Astrocyte (in vitro differentiated cells and primary cell): Measurements from ENCODE around the gene FAM131C. TPM values are rescaled to one million over a fixed set of nuclear protein-coding genes. Genes with fewer than 3 reads are reported as not detected.
"Not testable (repeated sequence)": the region's sequence is repeated elsewhere in the genome, so short reads cannot be mapped to it uniquely, and the experiment has no call there.

ENCODE experiments used
- DNase-seq: peaks from one replicate; pipeline ENCODE4 v3.0.0-alpha.2; 2010; ENCODE audit warnings: low read depth
- FAIRE-seq: peaks from 2 replicates; lab custom pipeline; 2011; peaks lifted over from hg19 to GRCh38; lab: Jason Lieb, UNC
- H2AFZ ChIP-seq: 2 replicates; pipeline ENCODE4 v1.6.0; 2012; ENCODE audit warnings: low read depth, low read length, inconsistent platforms
- H3K27ac ChIP-seq: 2 replicates; pipeline ENCODE4 v1.5.1; 2011; ENCODE audit warnings: low read depth, low read length, inconsistent platforms
- H3K27me3 ChIP-seq: 2 replicates; pipeline ENCODE4 v1.6.0; 2011; ENCODE audit warnings: low read length, inconsistent platforms; ENCODE audit not compliant: insufficient read depth
- H3K36me3 ChIP-seq: 2 replicates; pipeline ENCODE4 v1.5.1; 2011; ENCODE audit warnings: low read length, inconsistent platforms; ENCODE audit not compliant: insufficient read depth
- H3K4me1 ChIP-seq: 2 replicates; pipeline ENCODE4 v1.5.1; 2011; ENCODE audit warnings: low read length, inconsistent platforms; ENCODE audit not compliant: insufficient read depth
- H3K4me2 ChIP-seq: 2 replicates; pipeline ENCODE4 v1.6.0; 2012; ENCODE audit warnings: low read length, inconsistent platforms
- H3K4me3 ChIP-seq: 2 replicates; pipeline ENCODE4 v1.5.1; 2011; ENCODE audit warnings: low read depth, mild to moderate bottlenecking, low read length, inconsistent platforms; ENCODE audit not compliant: insufficient read depth
- H3K79me2 ChIP-seq: 2 replicates; pipeline ENCODE4 v1.6.0; 2012; ENCODE audit warnings: mild to moderate bottlenecking, low read length, inconsistent platforms; ENCODE audit not compliant: insufficient read depth
- H3K9ac ChIP-seq: 2 replicates; pipeline ENCODE4 v1.6.0; 2012; ENCODE audit warnings: mild to moderate bottlenecking, low read length, inconsistent platforms
- H3K9me3 ChIP-seq: 2 replicates; pipeline ENCODE4 v1.5.1; 2012; ENCODE audit warnings: low read depth, mild to moderate bottlenecking, low read length, inconsistent platforms; ENCODE audit not compliant: insufficient read depth
- H4K20me1 ChIP-seq: 2 replicates; pipeline ENCODE4 v1.6.0; 2012; ENCODE audit warnings: low read length, inconsistent platforms; ENCODE audit not compliant: insufficient read depth
- H3K27ac Mint-ChIP-seq: one replicate; pipeline ENCODE4 v1.8.0; 2021; ENCODE audit warnings: mild to moderate bottlenecking, mixed read lengths; ENCODE audit not compliant: unreplicated experiment
- H3K27me3 Mint-ChIP-seq: one replicate; pipeline ENCODE4 v1.8.0; 2021; ENCODE audit warnings: low read depth, mixed read lengths; ENCODE audit not compliant: unreplicated experiment
- H3K36me3 Mint-ChIP-seq: one replicate; pipeline ENCODE4 v1.8.0; 2021; ENCODE audit warnings: low read depth, mixed read lengths; ENCODE audit not compliant: unreplicated experiment
- H3K4me1 Mint-ChIP-seq: one replicate; pipeline ENCODE4 v1.8.0; 2021; ENCODE audit warnings: low read depth, mixed read lengths; ENCODE audit not compliant: unreplicated experiment
- H3K4me3 Mint-ChIP-seq: one replicate; pipeline ENCODE4 v1.8.0; 2021; ENCODE audit warnings: mild to moderate bottlenecking, moderate library complexity, mixed read lengths; ENCODE audit not compliant: unreplicated experiment
- H3K9me3 Mint-ChIP-seq: one replicate; pipeline ENCODE4 v1.8.0; 2021; ENCODE audit warnings: mild to moderate bottlenecking, mixed read lengths; ENCODE audit not compliant: unreplicated experiment
- EZH2 ChIP-seq: IDR thresholded peaks from 2 replicates; pipeline ENCODE4 v1.6.1; 2012; ENCODE audit warnings: mild to moderate bottlenecking, low read length, inconsistent platforms; ENCODE audit not compliant: insufficient read depth
- total RNA-seq: library from RNA; stranded (reverse); gene quantifications from 2 replicates; pipeline ENCODE4 v1.2.1, GENCODE V29; 2021
- TF ChIP-seq, protein P1 (sequence below): IDR thresholded peaks from 2 replicates; pipeline ENCODE4 v1.5.1; 2011; ENCODE audit warnings: low read depth, mild to moderate bottlenecking, inconsistent platforms, low read length, moderate library complexity; ENCODE audit not compliant: insufficient read depth

Gene FAM131C
- total RNA-seq, 1 donor from 2014 or later = 0.11 TPM

- no peaks in the 10 kb centered on the region for H4K20me1 ChIP-seq
- no peaks in the 10 kb centered on the region for H3K27me3 ChIP-seq
- TF ChIP-seq, protein P1, sequence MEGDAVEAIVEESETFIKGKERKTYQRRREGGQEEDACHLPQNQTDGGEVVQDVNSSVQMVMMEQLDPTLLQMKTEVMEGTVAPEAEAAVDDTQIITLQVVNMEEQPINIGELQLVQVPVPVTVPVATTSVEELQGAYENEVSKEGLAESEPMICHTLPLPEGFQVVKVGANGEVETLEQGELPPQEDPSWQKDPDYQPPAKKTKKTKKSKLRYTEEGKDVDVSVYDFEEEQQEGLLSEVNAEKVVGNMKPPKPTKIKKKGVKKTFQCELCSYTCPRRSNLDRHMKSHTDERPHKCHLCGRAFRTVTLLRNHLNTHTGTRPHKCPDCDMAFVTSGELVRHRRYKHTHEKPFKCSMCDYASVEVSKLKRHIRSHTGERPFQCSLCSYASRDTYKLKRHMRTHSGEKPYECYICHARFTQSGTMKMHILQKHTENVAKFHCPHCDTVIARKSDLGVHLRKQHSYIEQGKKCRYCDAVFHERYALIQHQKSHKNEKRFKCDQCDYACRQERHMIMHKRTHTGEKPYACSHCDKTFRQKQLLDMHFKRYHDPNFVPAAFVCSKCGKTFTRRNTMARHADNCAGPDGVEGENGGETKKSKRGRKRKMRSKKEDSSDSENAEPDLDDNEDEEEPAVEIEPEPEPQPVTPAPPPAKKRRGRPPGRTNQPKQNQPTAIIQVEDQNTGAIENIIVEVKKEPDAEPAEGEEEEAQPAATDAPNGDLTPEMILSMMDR = no peak
- no peak for TF ChIP-seq EZH2
- no peak overlapping the region for H3K4me2 ChIP-seq
- peaks cover 24% of the 10 kb centered on the region for H3K4me1 ChIP-seq
- no peaks in the 10 kb centered on the region for H3K9me3 ChIP-seq
- no peak overlapping the region for H2AFZ ChIP-seq
- H3K4me1 Mint-ChIP-seq = peaks cover 23% of the 10 kb centered on the region
- H3K4me3 ChIP-seq = no peak overlapping the region
- H3K9me3 Mint-ChIP-seq = peaks cover 15% of the 10 kb centered on the region
- H3K27me3 Mint-ChIP-seq = no peaks in the 10 kb centered on the region
- DNase-seq = no peak
- FAIRE-seq = no peak
- peaks cover 2% of the 10 kb centered on the region for H3K36me3 Mint-ChIP-seq
- H3K79me2 ChIP-seq = no peaks in the 10 kb centered on the region
- no peaks in the 10 kb centered on the region for H3K36me3 ChIP-seq
- H3K27ac ChIP-seq = no peak overlapping the region
- no peak overlapping the region for H3K27ac Mint-ChIP-seq
- H3K9ac ChIP-seq = no peak overlapping the region
- H3K4me3 Mint-ChIP-seq = peak overlapping the region; percentile 40
Measured at GRCh38 chr1:16110884-16111283, 37.4 kb upstream of the FAM131C start.

DNA sequence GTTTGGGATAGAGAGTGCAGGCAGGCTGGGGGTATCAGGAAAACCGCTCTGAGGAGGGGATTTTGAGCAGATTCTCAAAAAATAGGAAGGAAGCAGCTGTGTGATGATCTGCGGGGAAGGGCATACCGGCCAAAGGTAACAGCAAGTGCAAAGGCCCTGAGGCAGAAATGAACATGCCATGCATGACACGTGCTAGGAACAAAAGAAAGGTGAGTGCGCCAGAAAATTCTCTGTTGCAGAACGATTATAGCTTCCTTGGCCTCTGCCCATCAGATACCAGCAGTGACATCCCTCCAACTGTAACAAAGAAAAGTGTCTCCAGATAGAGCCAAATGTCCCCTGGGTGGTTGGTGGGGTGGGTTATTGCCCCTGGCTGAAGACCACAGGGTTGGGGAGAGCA lies 37.0 kb upstream of the FAM131C start:
- Histone ChIP-seq H3K9me3 (no peaks in the 10 kb centered on the region), H3K27me3 (no peaks in the 10 kb centered on the region), H3K79me2 (no peaks in the 10 kb centered on the region), H4K20me1 (no peaks in the 10 kb centered on the region), H3K27ac (no peak overlapping the region), H3K4me1 (peaks cover 23% of the 10 kb centered on the region), H2AFZ (no peak overlapping the region), H3K4me3 (no peak overlapping the region), H3K4me2 (no peak overlapping the region), H3K9ac (no peak overlapping the region), H3K36me3 (no peaks in the 10 kb centered on the region)
- H3K36me3 Mint-ChIP-seq = peaks cover 2% of the 10 kb centered on the region
- TF ChIP-seq, protein P1 = no peak
- TF ChIP-seq EZH2 = no peak
- H3K4me1 Mint-ChIP-seq = peaks cover 22% of the 10 kb centered on the region
- FAIRE-seq = no peak
- no peaks in the 10 kb centered on the region for H3K27me3 Mint-ChIP-seq
- H3K27ac Mint-ChIP-seq = no peak overlapping the region
- DNase-seq = no peak
- peak overlapping the region; percentile 21 for H3K4me3 Mint-ChIP-seq
- peaks cover 15% of the 10 kb centered on the region for H3K9me3 Mint-ChIP-seq

DNA sequence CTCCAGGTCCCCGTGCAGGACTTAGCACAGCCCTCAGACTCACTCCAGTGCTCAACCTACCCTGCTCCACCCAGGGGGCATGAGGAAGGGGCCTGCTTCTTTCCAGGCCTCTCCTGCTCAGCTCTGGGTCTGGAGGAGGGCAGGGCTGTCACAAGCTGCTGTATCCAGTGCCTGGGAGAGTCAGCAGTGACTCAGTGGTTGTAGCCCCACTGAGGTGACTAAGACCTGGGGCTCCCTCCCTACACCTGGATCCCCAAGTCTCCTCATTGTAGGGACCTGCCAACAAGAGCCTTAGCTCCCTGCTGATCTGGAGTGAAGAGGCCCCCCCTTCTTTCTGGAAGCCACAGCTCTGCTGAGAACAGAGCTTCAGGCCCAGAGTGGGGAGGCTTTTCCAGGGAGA lies 36.1 kb upstream of the FAM131C start:
- Histone ChIP-seq H2AFZ (no peak overlapping the region), H3K4me3 (no peak overlapping the region), H3K9ac (no peak overlapping the region), H3K27me3 (no peaks in the 10 kb centered on the region), H3K79me2 (no peaks in the 10 kb centered on the region), H4K20me1 (no peaks in the 10 kb centered on the region), H3K4me1 (peaks cover 21% of the 10 kb centered on the region), H3K36me3 (no peaks in the 10 kb centered on the region), H3K27ac (no peak overlapping the region), H3K4me2 (no peak overlapping the region), H3K9me3 (no peaks in the 10 kb centered on the region)
- H3K36me3 Mint-ChIP-seq = peaks cover 2% of the 10 kb centered on the region
- H3K27me3 Mint-ChIP-seq = no peaks in the 10 kb centered on the region
- peak; percentile 12 for DNase-seq
- TF ChIP-seq, protein P1 = no peak
- TF ChIP-seq EZH2 = no peak
- H3K27ac Mint-ChIP-seq = no peak overlapping the region
- no peak for FAIRE-seq
- peaks cover 22% of the 10 kb centered on the region for H3K4me1 Mint-ChIP-seq
- H3K9me3 Mint-ChIP-seq = peaks cover 15% of the 10 kb centered on the region
- no peak overlapping the region for H3K4me3 Mint-ChIP-seq

GRCh38 chr1:16107039-16107438 lies 33.6 kb upstream of the FAM131C start:
- H2AFZ ChIP-seq, H3K4me2 ChIP-seq, H3K79me2 ChIP-seq, H3K4me3 ChIP-seq, H4K20me1 ChIP-seq, H3K27me3 ChIP-seq, H3K27me3 Mint-ChIP-seq, H3K9ac ChIP-seq, FAIRE-seq, DNase-seq, H3K27ac ChIP-seq, H3K4me3 Mint-ChIP-seq, H3K36me3 ChIP-seq, H3K27ac Mint-ChIP-seq, H3K9me3 ChIP-seq, H3K36me3 Mint-ChIP-seq, H3K4me1 ChIP-seq: not testable (repeated sequence)
- Mint-ChIP-seq H3K4me1 (peaks cover 15% of the 10 kb centered on the region), H3K9me3 (peaks cover 21% of the 10 kb centered on the region)
